Naive thymus-derived CD4-positive, alpha-beta T cell (primary cell): Measurements from ENCODE around the gene INPP5E. TPM values are rescaled to one million over a fixed set of nuclear protein-coding genes. Genes with fewer than 3 reads are reported as not detected.

Source experiments
- ATAC-seq: fragments of 150-1000 bp; cut with Tn5 transposase; 2 replicates; pipeline ENCODE4 v1.10.0; 2021; ENCODE audit warnings: mild to moderate bottlenecking, moderate library complexity
- CTCF ChIA-PET: fragments of 350-600 bp; sonication (Branson Sonifier 250); formaldehyde crosslinking; loops from one replicate; lab custom pipeline; 2021; ENCODE audit warnings: antibody characterized with exemption; lab: Charles Lee
- POLR2A ChIA-PET: fragments of 350-600 bp; sonication (Branson Sonifier 250); formaldehyde crosslinking; loops from one replicate; lab custom pipeline; 2021; ENCODE audit warnings: antibody characterized with exemption, inconsistent platforms; lab: Charles Lee
- DNase-seq, 9 donors: peaks; one replicate each; pipeline versions ENCODE4 v3.0.0 to v3.0.0-alpha.2; 2020 to 2022; ENCODE audit warnings: mixed read lengths in 1 of 9
- H3K27ac ChIP-seq: one replicate; pipeline ENCODE4 v1.7.0; 2013; ENCODE audit warnings: mild to moderate bottlenecking, low read depth, low read length, moderate library complexity
- H3K27me3 ChIP-seq, 2 donors: one replicate each; pipeline ENCODE4 v1.7.0; 2013; ENCODE audit warnings: low read length in 2 of 2, mild to moderate bottlenecking in 2 of 2, moderate library complexity in 2 of 2; ENCODE audit not compliant: control insufficient read depth in 2 of 2, insufficient read depth in 2 of 2
- H3K36me3 ChIP-seq, 3 experiments: 1 replicate in 2 of 3; 2 replicates in 1 of 3; pipeline ENCODE4 v1.7.0; 2013; ENCODE audit warnings: low read length in 3 of 3, mild to moderate bottlenecking in 3 of 3, moderate library complexity in 1 of 3; ENCODE audit not compliant: insufficient read depth in 3 of 3, control insufficient read depth in 2 of 3
- H3K4me1 ChIP-seq, 2 donors: one replicate each; pipeline ENCODE4 v1.7.0; 2013; ENCODE audit warnings: low read length in 2 of 2, mild to moderate bottlenecking in 2 of 2, moderate library complexity in 1 of 2; ENCODE audit not compliant: control insufficient read depth in 2 of 2, insufficient read depth in 2 of 2
- H3K4me3 ChIP-seq: 2 replicates; pipeline ENCODE4 v1.7.0; 2013; ENCODE audit warnings: mild to moderate bottlenecking, low read length
- H3K9me3 ChIP-seq, 3 experiments: 1 replicate in 2 of 3; 2 replicates in 1 of 3; pipeline ENCODE4 v1.7.0; 2013; ENCODE audit warnings: low read length in 3 of 3; ENCODE audit not compliant: control insufficient read depth in 2 of 3
- H3K27ac Mint-ChIP-seq, 9 donors: one replicate each; pipeline ENCODE4 v1.8.0; 2020 to 2022; ENCODE audit warnings: mixed read lengths in 9 of 9, mild to moderate bottlenecking in 8 of 9, moderate library complexity in 5 of 9, inconsistent platforms in 2 of 9
- H3K27me3 Mint-ChIP-seq, 5 donors: one replicate each; pipeline ENCODE4 v1.8.0; 2021 to 2022; ENCODE audit warnings: mixed read lengths in 5 of 5, mild to moderate bottlenecking in 1 of 5
- H3K36me3 Mint-ChIP-seq, 5 donors: one replicate each; pipeline ENCODE4 v1.8.0; 2020 to 2022; ENCODE audit warnings: mixed read lengths in 5 of 5, mild to moderate bottlenecking in 3 of 5, inconsistent platforms in 1 of 5
- H3K4me1 Mint-ChIP-seq, 7 donors: one replicate each; pipeline ENCODE4 v1.8.0; 2020 to 2022; ENCODE audit warnings: mixed read lengths in 7 of 7, mild to moderate bottlenecking in 3 of 7, inconsistent platforms in 1 of 7
- H3K4me3 Mint-ChIP-seq, 10 donors: one replicate each; pipeline ENCODE4 v1.8.0; 2020 to 2022; ENCODE audit warnings: mild to moderate bottlenecking in 10 of 10, mixed read lengths in 10 of 10, moderate library complexity in 6 of 10, inconsistent platforms in 2 of 10
- H3K9me3 Mint-ChIP-seq, 11 donors: one replicate each; pipeline ENCODE4 v1.8.0; 2020 to 2022; ENCODE audit warnings: mixed read lengths in 11 of 11, mild to moderate bottlenecking in 4 of 11, inconsistent platforms in 1 of 11, moderate library complexity in 1 of 11
- intact Hi-C, 2 donors: fragments of 100-400 bp; cut with micrococcal nuclease; formaldehyde crosslinking; loops; one replicate each; pipeline ENCODE4 v1.15.1; 2023
- polyA plus RNA-seq, 2 donors: library from polyadenylated mRNA; unstranded; fragments of 300-500 nt; fragmentation: Illumina TruSeq; gene quantifications; one replicate each; pipeline ENCODE4 v1.2.3, GENCODE V29; 2021
- total RNA-seq, 6 experiments: library from RNA in 5 of 6; stranded (reverse) in 5 of 6; gene quantifications; 1 replicate in 5 of 6; 2 replicates in 1 of 6; pipeline ENCODE4 v1.2.3 and lab custom pipeline; 2021 to 2026

Gene INPP5E
- total and polyA plus RNA-seq, 7 experiments from 2014 or later, result 2.3 to 23.8 (median 17.9) TPM

DNA sequence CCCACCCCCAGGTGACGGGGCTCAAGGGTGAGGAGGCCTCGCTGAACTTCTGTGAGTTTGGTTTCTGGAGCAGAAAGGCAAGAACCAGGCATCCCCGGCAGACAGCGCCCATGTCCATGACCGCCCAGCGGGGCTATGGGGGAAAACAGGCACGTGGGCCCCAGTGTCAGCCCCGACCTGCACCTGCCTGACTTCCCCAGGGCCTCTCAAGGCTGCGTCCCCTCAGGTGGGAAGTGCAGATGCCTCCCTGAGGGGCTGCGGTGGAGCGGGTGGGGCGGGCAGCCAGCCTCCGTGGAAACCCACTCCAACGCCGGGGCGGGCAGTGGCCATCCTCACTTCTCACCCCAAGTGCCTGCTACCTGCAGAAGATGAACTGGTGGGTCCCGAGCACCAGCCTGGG lies 59.3 kb downstream of the INPP5E start:
- intact Hi-C loops, result no loop called here

DNA sequence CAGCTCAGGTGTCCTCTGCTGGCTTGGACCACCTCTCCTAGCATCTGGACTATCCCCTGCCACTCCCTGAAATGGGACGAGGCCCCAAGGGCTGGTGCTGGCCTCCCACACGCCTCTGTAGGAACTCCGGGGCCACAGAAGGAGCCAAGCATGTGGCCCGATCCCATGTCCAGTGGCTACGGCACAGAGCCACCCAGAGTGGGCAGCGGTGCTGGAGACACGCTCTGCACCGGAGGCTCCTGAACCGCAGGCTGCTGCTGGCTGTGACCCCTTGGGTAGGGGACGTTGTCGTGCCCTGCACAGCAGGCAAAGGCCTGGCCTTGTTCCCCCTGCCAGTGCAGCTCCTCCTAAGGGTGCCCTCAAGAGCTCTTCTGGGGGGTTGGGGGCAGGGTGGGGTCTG lies 59.8 kb downstream of the INPP5E start:
- DNase-seq (no peak), ATAC-seq (no peak)
- peaks cover 0 to 5% (median 4%) of the 10 kb centered on the region in 5 donors for H3K36me3 Mint-ChIP-seq
- peaks cover 3 to 11% (median 5%) of the 10 kb centered on the region in 7 donors for H3K4me1 Mint-ChIP-seq
- H3K4me3 Mint-ChIP-seq, result no peak overlapping the region
- Histone ChIP-seq H3K36me3 (peaks cover 0 to 67% (median 0%) of the 10 kb centered on the region in 3 experiments), H3K27ac (no peak overlapping the region), H3K9me3 (no peaks in the 10 kb centered on the region), H3K4me1 (peaks cover 3 to 8% of the 10 kb centered on the region in 2 donors), H3K27me3 (no peaks in the 10 kb centered on the region), H3K4me3 (no peak overlapping the region)
- H3K27ac Mint-ChIP-seq, result no peak overlapping the region
- no peaks in the 10 kb centered on the region for H3K9me3 Mint-ChIP-seq
- H3K27me3 Mint-ChIP-seq, result no peaks in the 10 kb centered on the region
- intact Hi-C loops, result no loop called here
- ChIA-PET CTCF (no interaction called here), POLR2A (no interaction called here)

More for the DNA sequence above, 59.3 kb downstream of the INPP5E start:
- peaks cover 0 to 67% (median 0%) of the 10 kb centered on the region in 3 experiments for H3K36me3 ChIP-seq
- DNase-seq, result no peak
- Mint-ChIP-seq H3K27me3 (no peaks in the 10 kb centered on the region), H3K4me1 (peaks cover 8 to 16% (median 9%) of the 10 kb centered on the region in 7 donors), H3K27ac (no peak overlapping the region), H3K9me3 (no peaks in the 10 kb centered on the region), H3K36me3 (peaks cover 0 to 9% (median 4%) of the 10 kb centered on the region in 5 donors), H3K4me3 (no peak overlapping the region)
- peaks cover 8 to 12% of the 10 kb centered on the region in 2 donors for H3K4me1 ChIP-seq
- CTCF ChIA-PET, result no interaction called here
- no peak overlapping the region for H3K4me3 ChIP-seq
- no peak overlapping the region for H3K27ac ChIP-seq
- no peaks in the 10 kb centered on the region for H3K9me3 ChIP-seq
- H3K27me3 ChIP-seq, result no peaks in the 10 kb centered on the region
- ATAC-seq, result no peak
- POLR2A ChIA-PET, result interaction anchor here (1.0 kb wide), 1 partner anchor 26 kb away, joined by 3 read pairs; no protein-coding TSS in a partner anchor

DNA sequence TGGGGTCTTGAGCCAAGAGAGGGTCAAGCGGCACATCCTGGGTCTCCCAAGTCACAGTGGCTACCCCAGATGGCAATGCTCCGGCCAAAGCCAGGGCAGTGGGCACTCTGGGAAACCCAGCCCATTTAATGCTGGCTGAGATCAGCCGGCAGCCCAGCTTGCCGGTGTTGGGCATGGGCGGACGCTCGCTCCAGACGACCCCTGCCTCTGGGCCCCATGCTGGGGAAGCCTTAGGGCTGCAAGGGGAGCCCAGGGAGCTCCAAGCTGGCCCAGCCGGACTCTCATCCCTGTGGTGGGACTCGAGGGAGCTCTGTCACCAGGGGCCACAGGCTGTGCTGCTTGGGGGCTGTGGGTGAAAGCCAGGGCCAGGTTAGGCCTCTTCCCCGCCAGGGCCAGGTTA lies 60.2 kb downstream of the INPP5E start:
- Mint-ChIP-seq H3K27ac (no peak overlapping the region), H3K4me1 (peaks cover 0 to 7% (median 0%) of the 10 kb centered on the region in 7 donors), H3K36me3 (peaks cover 0 to 2% (median 0%) of the 10 kb centered on the region in 5 donors), H3K27me3 (no peaks in the 10 kb centered on the region), H3K9me3 (no peaks in the 10 kb centered on the region), H3K4me3 (no peak overlapping the region)
- Histone ChIP-seq H3K27me3 (no peaks in the 10 kb centered on the region), H3K4me1 (peaks cover 0 to 3% of the 10 kb centered on the region in 2 donors), H3K9me3 (no peaks in the 10 kb centered on the region), H3K36me3 (peaks cover 0 to 67% (median 0%) of the 10 kb centered on the region in 3 experiments), H3K27ac (no peak overlapping the region), H3K4me3 (no peak overlapping the region)
- CTCF ChIA-PET, result no interaction called here
- POLR2A ChIA-PET, result no interaction called here
- no peak for ATAC-seq
- intact Hi-C loops, result no loop called here
- no peak for DNase-seq

DNA sequence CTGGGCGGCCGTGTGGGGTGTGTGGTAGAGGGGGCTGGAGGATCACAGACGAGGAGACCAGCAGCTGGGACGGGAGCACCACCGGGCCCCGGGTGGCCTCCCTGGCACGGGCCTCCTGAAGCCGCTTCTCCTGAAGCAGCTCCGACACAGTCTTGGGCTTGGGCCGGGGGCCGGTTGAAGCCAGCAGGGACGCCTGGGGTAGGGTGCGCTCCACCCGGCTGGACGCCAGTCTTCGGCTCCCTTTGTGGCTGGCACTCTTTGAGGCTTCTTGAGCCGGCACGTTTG lies 60.7 kb downstream of the INPP5E start:
- no peaks in the 10 kb centered on the region for H3K9me3 Mint-ChIP-seq
- no peak overlapping the region for H3K4me3 Mint-ChIP-seq
- no peak overlapping the region for H3K27ac Mint-ChIP-seq
- intact Hi-C loops, result no loop called here
- H3K4me1 ChIP-seq, result no peaks in the 10 kb centered on the region
- no peak overlapping the region for H3K4me3 ChIP-seq
- H3K27me3 ChIP-seq, result no peaks in the 10 kb centered on the region
- no peak for DNase-seq
- ChIA-PET CTCF (no interaction called here), POLR2A (no interaction called here)
- no peaks in the 10 kb centered on the region for H3K36me3 Mint-ChIP-seq
- no peak overlapping the region for H3K27ac ChIP-seq
- ATAC-seq, result no peak
- H3K4me1 Mint-ChIP-seq, result peaks cover 0 to 2% (median 0%) of the 10 kb centered on the region in 7 donors
- no peaks in the 10 kb centered on the region for H3K27me3 Mint-ChIP-seq
- H3K9me3 ChIP-seq, result no peaks in the 10 kb centered on the region
- H3K36me3 ChIP-seq, result peaks cover 0 to 62% (median 0%) of the 10 kb centered on the region in 3 experiments

Other genes with a start within 250 kb of the INPP5E start
- under 1 TPM in 2 of 5 experiments, not detected in 3; 0.15 to 0.21 TPM for gene LHX3, start 234.7 kb downstream of the INPP5E start, total RNA-seq
- not detected for gene LHX3, start 234.7 kb downstream of the INPP5E start, polyA plus RNA-seq
- 10 to 100 TPM; 11.5 to 15.9 (median 12.0) TPM for gene QSOX2, start 194.0 kb downstream of the INPP5E start, total RNA-seq
- under 1 TPM; 0.26 to 0.52 TPM for gene QSOX2, start 194.0 kb downstream of the INPP5E start, polyA plus RNA-seq
- gene CCDC187, start 135.8 kb downstream of the INPP5E start, total RNA-seq, result under 1 TPM in 1 of 5 experiments, not detected in 4; 0.10 TPM
- not detected for gene CCDC187, start 135.8 kb downstream of the INPP5E start, polyA plus RNA-seq
- gene GPSM1, start 112.3 kb downstream of the INPP5E start, total RNA-seq, result 10 to 100 TPM in 1 of 5 experiments, 1 to 10 TPM in 4; 6.1 to 11.5 (median 8.6) TPM
- 1 to 10 TPM in 1 of 2 donors, under 1 TPM in 1; 0.87 to 1.4 TPM for gene GPSM1, start 112.3 kb downstream of the INPP5E start, polyA plus RNA-seq
- gene DNLZ, start 76.1 kb downstream of the INPP5E start, total RNA-seq, result 10 to 100 TPM; 17.2 to 27.5 (median 24.8) TPM
- 10 to 100 TPM; 46.6 to 51.3 TPM for gene DNLZ, start 76.1 kb downstream of the INPP5E start, polyA plus RNA-seq
- 10 to 100 TPM in 1 of 5 experiments, 1 to 10 TPM in 4; 1.1 to 19.9 (median 1.4) TPM for gene CARD9, start 66.2 kb downstream of the INPP5E start, total RNA-seq
- gene CARD9, start 66.2 kb downstream of the INPP5E start, polyA plus RNA-seq, result under 1 TPM; 0.10 to 0.18 TPM
- 10 to 100 TPM; 10.0 to 16.3 (median 12.8) TPM for gene SNAPC4, start 39.7 kb downstream of the INPP5E start, total RNA-seq
- gene SNAPC4, start 39.7 kb downstream of the INPP5E start, polyA plus RNA-seq, result 1 to 10 TPM; 1.2 to 2.7 TPM
- gene ENTR1, start 29.2 kb downstream of the INPP5E start, total RNA-seq, result 10 to 100 TPM; 56.3 to 89.0 (median 66.6) TPM
- 10 to 100 TPM in 1 of 2 donors, 1 to 10 TPM in 1; 9.2 to 14.4 TPM for gene ENTR1, start 29.2 kb downstream of the INPP5E start, polyA plus RNA-seq
- gene PMPCA, start 29.2 kb downstream of the INPP5E start, total RNA-seq, result 10 to 100 TPM; 60.5 to 86.3 (median 71.6) TPM
- gene PMPCA, start 29.2 kb downstream of the INPP5E start, polyA plus RNA-seq, result 10 to 100 TPM; 32.2 to 47.9 TPM
- gene SEC16A, start 43.2 kb upstream of the INPP5E start, total RNA-seq, result 10 to 100 TPM; 79.8 to 88.5 (median 86.1) TPM
- gene SEC16A, start 43.2 kb upstream of the INPP5E start, polyA plus RNA-seq, result 10 to 100 TPM; 25.4 to 42.9 TPM
- gene NOTCH1, start 106.2 kb upstream of the INPP5E start, total RNA-seq, result 10 to 100 TPM; 49.7 to 92.9 (median 58.0) TPM
- gene NOTCH1, start 106.2 kb upstream of the INPP5E start, polyA plus RNA-seq, result 1 to 10 TPM; 1.9 to 7.1 TPM
- 1 to 10 TPM in 1 of 5 experiments, under 1 TPM in 2, not detected in 2; 0.56 to 2.3 (median 0.97) TPM for gene EGFL7, start 223.1 kb upstream of the INPP5E start, total RNA-seq
- not detected for gene EGFL7, start 223.1 kb upstream of the INPP5E start, polyA plus RNA-seq
- gene AGPAT2, start 247.6 kb upstream of the INPP5E start, total RNA-seq, result 10 to 100 TPM in 2 of 5 experiments, 1 to 10 TPM in 3; 2.3 to 20.6 (median 8.5) TPM
- gene AGPAT2, start 247.6 kb upstream of the INPP5E start, polyA plus RNA-seq, result 10 to 100 TPM; 12.0 to 13.1 TPM